ENCODE results near the gene SDK2. TPM values are rescaled to one million over a fixed set of nuclear protein-coding genes. Genes with fewer than 3 reads are reported as not detected.

Gene SDK2
- total and polyA plus RNA-seq, 9 of the 15 experiments (the other 6 are each of a cell fraction or from before 2014, with no cell fraction given): 0.04 TPM; not detected in 8

DNA sequence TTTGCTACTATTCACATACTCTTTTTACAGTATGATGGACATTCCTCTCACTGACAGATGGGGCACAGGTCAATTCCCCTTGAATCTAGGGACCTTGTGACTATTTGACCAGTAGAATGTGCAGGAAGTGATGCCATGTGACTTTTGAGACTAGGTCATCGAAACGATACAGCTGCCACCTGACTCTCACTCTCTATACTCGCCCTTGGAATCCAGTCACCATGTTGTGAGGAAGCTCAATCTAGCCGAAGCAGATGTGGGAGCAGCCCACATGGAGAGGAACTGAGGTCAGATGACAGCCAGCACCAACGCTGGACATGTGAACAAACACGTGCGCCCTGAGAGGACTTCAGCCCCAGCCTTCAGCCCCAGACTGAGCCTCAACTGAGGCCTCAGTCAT, 184.3 kb downstream of the SDK2 start (continued):
- TF ChIP-seq, protein P1, sequence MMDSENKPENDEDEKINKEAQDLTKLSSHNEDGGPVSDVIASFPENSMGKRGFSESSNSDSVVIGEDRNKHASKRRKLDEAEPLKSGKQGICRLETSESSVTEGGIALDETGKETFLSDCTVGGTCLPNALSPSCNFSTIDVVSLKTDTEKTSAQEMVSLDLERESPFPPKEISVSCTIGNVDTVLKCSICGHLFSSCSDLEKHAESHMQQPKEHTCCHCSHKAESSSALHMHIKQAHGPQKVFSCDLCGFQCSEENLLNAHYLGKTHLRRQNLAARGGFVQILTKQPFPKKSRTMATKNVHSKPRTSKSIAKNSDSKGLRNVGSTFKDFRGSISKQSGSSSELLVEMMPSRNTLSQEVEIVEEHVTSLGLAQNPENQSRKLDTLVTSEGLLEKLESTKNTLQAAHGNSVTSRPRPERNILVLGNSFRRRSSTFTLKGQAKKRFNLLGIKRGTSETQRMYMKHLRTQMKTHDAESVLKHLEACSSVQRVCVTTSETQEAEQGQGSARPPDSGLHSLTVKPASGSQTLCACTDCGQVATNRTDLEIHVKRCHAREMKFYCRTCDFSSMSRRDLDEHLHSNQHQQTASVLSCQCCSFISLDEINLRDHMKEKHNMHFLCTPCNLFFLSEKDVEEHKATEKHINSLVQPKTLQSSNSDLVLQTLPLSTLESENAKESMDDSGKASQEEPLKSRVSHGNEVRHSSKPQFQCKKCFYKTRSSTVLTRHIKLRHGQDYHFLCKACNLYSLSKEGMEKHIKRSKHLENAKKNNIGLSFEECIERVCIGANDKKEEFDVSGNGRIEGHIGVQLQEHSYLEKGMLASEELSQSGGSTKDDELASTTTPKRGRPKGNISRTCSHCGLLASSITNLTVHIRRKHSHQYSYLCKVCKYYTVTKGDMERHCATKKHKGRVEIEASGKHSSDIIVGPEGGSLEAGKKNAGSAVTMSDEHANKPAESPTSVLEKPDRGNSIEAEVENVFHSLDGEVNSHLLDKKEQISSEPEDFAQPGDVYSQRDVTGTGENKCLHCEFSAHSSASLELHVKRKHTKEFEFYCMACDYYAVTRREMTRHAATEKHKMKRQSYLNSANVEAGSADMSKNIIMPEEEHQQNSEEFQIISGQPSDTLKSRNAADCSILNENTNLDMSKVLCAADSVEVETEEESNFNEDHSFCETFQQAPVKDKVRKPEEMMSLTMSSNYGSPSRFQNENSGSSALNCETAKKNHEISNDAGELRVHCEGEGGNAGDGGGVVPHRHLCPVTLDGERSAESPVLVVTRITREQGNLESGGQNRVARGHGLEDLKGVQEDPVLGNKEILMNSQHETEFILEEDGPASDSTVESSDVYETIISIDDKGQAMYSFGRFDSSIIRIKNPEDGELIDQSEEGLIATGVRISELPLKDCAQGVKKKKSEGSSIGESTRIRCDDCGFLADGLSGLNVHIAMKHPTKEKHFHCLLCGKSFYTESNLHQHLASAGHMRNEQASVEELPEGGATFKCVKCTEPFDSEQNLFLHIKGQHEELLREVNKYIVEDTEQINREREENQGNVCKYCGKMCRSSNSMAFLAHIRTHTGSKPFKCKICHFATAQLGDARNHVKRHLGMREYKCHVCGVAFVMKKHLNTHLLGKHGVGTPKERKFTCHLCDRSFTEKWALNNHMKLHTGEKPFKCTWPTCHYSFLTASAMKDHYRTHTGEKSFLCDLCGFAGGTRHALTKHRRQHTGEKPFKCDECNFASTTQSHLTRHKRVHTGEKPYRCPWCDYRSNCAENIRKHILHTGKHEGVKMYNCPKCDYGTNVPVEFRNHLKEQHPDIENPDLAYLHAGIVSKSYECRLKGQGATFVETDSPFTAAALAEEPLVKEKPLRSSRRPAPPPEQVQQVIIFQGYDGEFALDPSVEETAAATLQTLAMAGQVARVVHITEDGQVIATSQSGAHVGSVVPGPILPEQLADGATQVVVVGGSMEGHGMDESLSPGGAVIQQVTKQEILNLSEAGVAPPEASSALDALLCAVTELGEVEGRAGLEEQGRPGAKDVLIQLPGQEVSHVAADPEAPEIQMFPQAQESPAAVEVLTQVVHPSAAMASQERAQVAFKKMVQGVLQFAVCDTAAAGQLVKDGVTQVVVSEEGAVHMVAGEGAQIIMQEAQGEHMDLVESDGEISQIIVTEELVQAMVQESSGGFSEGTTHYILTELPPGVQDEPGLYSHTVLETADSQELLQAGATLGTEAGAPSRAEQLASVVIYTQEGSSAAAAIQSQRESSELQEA (IDR thresholded peaks at IDR 0.05; ENCODE audit: low read depth): no peak
- TF ChIP-seq NR4A1 (CRISPR knock-in tag; IDR thresholded peaks at IDR 0.05) (no peak), NR4A1 (tag; IDR thresholded peaks at IDR 0.05) (no peak), ZNF584 (CRISPR knock-in tag; IDR thresholded peaks at IDR 0.05; ENCODE audit: low read depth) (no peak)

Data from K562 (cell line).